Spleen (tissue), 11 donors: ENCODE data around the gene CIB4. TPM values are rescaled to one million over a fixed set of nuclear protein-coding genes. Genes with fewer than 3 reads are reported as not detected.
A peak's percentile ranks its signal among the peaks of the same experiment; 100 is the strongest.

Experiments
- DNase-seq: peaks from one replicate; pipeline ENCODE4 v3.0.0-alpha.2; 2020
- H3K27ac ChIP-seq, 8 donors: fragments of 200-600 bp; sonication (generic) in 7 of 8; 1 replicate in 4 of 8; 2 replicates in 4 of 8; pipeline versions ENCODE4 v1.5.0 to v1.8.0; 2016 to 2021; ENCODE audit warnings: inconsistent platforms in 4 of 8, mild to moderate bottlenecking in 4 of 8, moderate library complexity in 1 of 8
- H3K27me3 ChIP-seq, 7 donors: fragments of 200-600 bp; sonication (generic) in 6 of 7; replicated peaks in 1 of 7; 1 replicate in 4 of 7; 2 replicates in 3 of 7; pipeline versions ENCODE4 v1.5.0 to v1.8.0; 2016 to 2021; ENCODE audit warnings: inconsistent platforms in 3 of 7, mild to moderate bottlenecking in 1 of 7
- H3K36me3 ChIP-seq, 6 donors: fragments of 200-600 bp; sonication (generic) in 5 of 6; 1 replicate in 4 of 6; 2 replicates in 2 of 6; pipeline versions ENCODE4 v1.5.0 to v1.8.0; 2016 to 2021; ENCODE audit warnings: inconsistent platforms in 2 of 6
- H3K4me1 ChIP-seq, 6 donors: fragments of 200-600 bp; sonication (generic) in 5 of 6; 1 replicate in 3 of 6; 2 replicates in 3 of 6; pipeline versions ENCODE4 v1.5.0 to v1.8.0; 2016 to 2021; ENCODE audit warnings: inconsistent platforms in 3 of 6
- H3K4me3 ChIP-seq, 8 donors: fragments of 200-600 bp; sonication (generic) in 7 of 8; 1 replicate in 4 of 8; 2 replicates in 4 of 8; pipeline versions ENCODE4 v1.5.0 to v1.8.0; 2016 to 2021; ENCODE audit warnings: inconsistent platforms in 4 of 8, mild to moderate bottlenecking in 4 of 8, moderate library complexity in 2 of 8
- H3K9me3 ChIP-seq, 8 donors: fragments of 200-600 bp; sonication (generic) in 7 of 8; 1 replicate in 4 of 8; 2 replicates in 4 of 8; pipeline versions ENCODE4 v1.5.0 to v1.8.0; 2016 to 2021; ENCODE audit warnings: inconsistent platforms in 4 of 8
- POLR2A ChIP-seq, 3 donors: fragments of 450-650 bp; IDR thresholded peaks; one replicate each; pipeline ENCODE4 v1.5.1; 2017; ENCODE audit warnings: antibody characterized with exemption in 3 of 3, mild to moderate bottlenecking in 1 of 3
- POLR2AphosphoS5 ChIP-seq, 3 donors: sonication (generic); formaldehyde crosslinking; IDR thresholded peaks; one replicate each; pipeline ENCODE4 v1.5.1; 2017; ENCODE audit warnings: antibody characterized with exemption in 3 of 3
- WGBS, 5 donors: extraction: QIAGEN DNeasy Blood & Tissue Kit in 3 of 5; methylation state at CpG; one replicate each; pipeline versions ENCODE4 v1.1.5 to v1.1.7; 2013 to 2018; 5-methylcytosine and 5-hydroxymethylcytosine counted together
- intact Hi-C: fragments of 100-400 bp; cut with DNase I; formaldehyde crosslinking; loops from one replicate; pipeline ENCODE4 v1.15.0; 2023; ENCODE audit warnings: low total_unique reads
- polyA plus RNA-seq, 3 donors: library from polyadenylated mRNA; stranded (reverse); fragments of 200-250 nt; gene quantifications; one replicate each; pipeline ENCODE4 v1.2.1, GENCODE V29; 2013
- total RNA-seq, 7 donors: library from RNA; depleted of rRNA in 3 of 7; stranded (reverse); fragments of >200 nt in 3 of 7; fragmentation: NEBNext Ultra II Directional in 4 of 7; extraction: Animal tissue kit (Norgen Biotek cat#: 25700) in 4 of 7; gene quantifications; one replicate each; pipeline versions ENCODE4 v1.1.0 to v1.2.1, GENCODE V29; 2016 to 2021
- TF ChIP-seq, protein P1 (sequence below), 11 experiments: fragments of 200-600 bp in 7 of 11; fragments of 450-650 bp in 4 of 11; sonication (generic) in 4 of 11; IDR thresholded peaks in 8 of 11; conservative IDR thresholded peaks in 3 of 11; 1 replicate in 7 of 11; 2 replicates in 4 of 11; pipeline versions ENCODE4 v1.4.0 to v1.8.0; 2016 to 2021; ENCODE audit warnings: antibody characterized with exemption in 11 of 11, inconsistent platforms in 4 of 11, mild to moderate bottlenecking in 1 of 11
- donor health status: healthy with polysubstance abuse.
- donor health status: DM: no; HTN: no; CAD: no; lungs with moderate emphysema.
- donor health status: DM: no; HTN: no; CAD: no.
- donor health status: Bipolar disorder and iron deficiency.
- donor health status: healthy.
- donor health status: DM: no; HTN: no; CAD: no.
- donor health status: DM: yes; HTN: yes; CAD: no.

Gene CIB4
- total and polyA plus RNA-seq, 10 donors, result not detected

DNA sequence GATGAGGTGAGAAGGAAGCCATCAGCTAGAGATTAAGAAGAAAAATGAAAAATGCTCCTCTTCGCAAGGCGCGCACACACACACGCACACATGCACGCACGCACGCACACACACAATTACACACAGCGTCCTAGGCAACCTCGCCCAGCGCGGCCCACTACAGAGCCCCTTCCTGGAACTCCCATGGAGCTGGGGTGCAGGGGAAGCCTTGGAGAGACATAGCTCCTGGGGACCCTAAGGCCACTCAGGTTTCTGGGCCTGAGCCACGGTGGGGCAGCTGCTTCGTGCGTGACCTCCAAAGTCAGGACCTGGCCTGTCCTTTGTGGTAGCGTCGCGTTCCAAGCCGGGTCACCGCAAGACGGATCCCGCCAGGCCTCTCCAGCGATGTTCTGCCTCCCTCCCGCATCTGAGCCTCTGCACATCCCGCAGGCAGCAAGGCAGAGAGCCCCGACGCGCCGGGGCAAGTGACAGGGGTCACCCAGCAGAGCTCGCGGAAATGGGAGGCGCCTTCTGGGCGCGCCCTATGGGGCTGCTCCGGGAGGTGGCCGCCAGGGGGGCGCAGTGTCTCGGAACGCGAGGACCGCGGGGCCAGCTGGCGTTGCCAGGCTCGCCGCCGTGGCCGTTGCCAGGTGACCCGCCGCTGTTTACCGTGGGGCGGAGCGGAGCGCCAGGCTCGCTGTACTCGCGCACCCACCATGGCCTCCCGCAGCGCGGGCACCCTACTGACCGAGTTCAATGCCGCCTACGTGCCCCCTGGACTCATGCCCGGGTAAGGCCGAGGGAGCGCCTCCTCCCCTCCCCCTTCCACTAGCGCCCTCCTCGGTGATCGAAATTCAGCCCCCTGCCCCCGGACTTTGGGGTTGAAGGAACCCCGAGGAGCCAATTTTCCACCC, 79.0 kb downstream of the CIB4 start:
- Histone ChIP-seq H3K27ac (no peak overlapping the region), H3K36me3 (no peaks in the 10 kb centered on the region), H3K9me3 (no peaks in the 10 kb centered on the region), H3K4me1 (peaks cover 0 to 18% (median 12%) of the 10 kb centered on the region in 6 donors), H3K27me3 (peaks cover 6 to 98% (median 32%) of the 10 kb centered on the region in 7 donors), H3K4me3 (peak overlapping the region in 6 of 8 donors; percentile 24 to 63 (median 34))
- TF ChIP-seq, protein P1, sequence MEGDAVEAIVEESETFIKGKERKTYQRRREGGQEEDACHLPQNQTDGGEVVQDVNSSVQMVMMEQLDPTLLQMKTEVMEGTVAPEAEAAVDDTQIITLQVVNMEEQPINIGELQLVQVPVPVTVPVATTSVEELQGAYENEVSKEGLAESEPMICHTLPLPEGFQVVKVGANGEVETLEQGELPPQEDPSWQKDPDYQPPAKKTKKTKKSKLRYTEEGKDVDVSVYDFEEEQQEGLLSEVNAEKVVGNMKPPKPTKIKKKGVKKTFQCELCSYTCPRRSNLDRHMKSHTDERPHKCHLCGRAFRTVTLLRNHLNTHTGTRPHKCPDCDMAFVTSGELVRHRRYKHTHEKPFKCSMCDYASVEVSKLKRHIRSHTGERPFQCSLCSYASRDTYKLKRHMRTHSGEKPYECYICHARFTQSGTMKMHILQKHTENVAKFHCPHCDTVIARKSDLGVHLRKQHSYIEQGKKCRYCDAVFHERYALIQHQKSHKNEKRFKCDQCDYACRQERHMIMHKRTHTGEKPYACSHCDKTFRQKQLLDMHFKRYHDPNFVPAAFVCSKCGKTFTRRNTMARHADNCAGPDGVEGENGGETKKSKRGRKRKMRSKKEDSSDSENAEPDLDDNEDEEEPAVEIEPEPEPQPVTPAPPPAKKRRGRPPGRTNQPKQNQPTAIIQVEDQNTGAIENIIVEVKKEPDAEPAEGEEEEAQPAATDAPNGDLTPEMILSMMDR (IDR thresholded peaks at IDR 0.05 in 8 of 11, conservative IDR thresholded peaks at IDR 0.05 in 3 of 11), result peak in 5 of 11 experiments; percentile 12 to 48 (median 25)
- TF ChIP-seq POLR2AphosphoS5 (IDR thresholded peaks at IDR 0.05), result peak in 2 of 3 donors; percentile 28 to 48
- no peak for TF ChIP-seq POLR2A (IDR thresholded peaks at IDR 0.05)
- intact Hi-C loops, result no loop called here
- WGBS, 5 donors, result 17 to 40% (median 17%) methylated on average over 28 to 69 of the region's 69 CpGs
- DNase-seq, result peak; percentile 77

DNA sequence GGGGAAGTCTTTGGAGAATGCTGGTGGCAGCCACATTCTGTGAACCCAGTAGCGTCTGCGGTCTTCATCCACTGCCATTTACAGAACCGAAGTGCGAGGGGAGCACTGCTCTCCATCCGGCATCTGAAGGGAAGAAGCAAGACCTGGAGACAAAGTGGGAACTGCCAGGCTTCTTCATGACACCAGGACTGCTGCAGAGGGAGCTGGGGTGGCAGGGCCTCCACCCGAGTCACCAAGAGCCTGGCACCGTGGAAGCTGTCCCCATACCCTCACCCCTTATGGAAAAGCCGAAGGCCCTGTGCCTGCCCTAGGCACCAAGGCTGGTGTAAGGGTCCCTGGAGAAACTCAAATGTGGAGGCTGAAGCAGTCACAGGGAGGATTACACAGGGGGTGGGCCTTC, 79.8 kb downstream of the CIB4 start:
- intact Hi-C loops, result no loop called here
- no peak overlapping the region for H3K4me3 ChIP-seq
- H3K4me1 ChIP-seq, result peaks cover 0 to 18% (median 12%) of the 10 kb centered on the region in 6 donors
- no peak for TF ChIP-seq POLR2A (IDR thresholded peaks at IDR 0.05)
- no peak for TF ChIP-seq POLR2AphosphoS5 (IDR thresholded peaks at IDR 0.05)
- TF ChIP-seq, protein P1 (IDR thresholded peaks at IDR 0.05 in 8 of 11, conservative IDR thresholded peaks at IDR 0.05 in 3 of 11), result no peak
- peaks cover 6 to 98% (median 32%) of the 10 kb centered on the region in 7 donors for H3K27me3 ChIP-seq
- peak; percentile 34 for DNase-seq
- 93 to 100% (median 98%) methylated on average over 3 to 8 of the region's 8 CpGs for WGBS, 5 donors
- no peak overlapping the region for H3K27ac ChIP-seq
- no peaks in the 10 kb centered on the region for H3K9me3 ChIP-seq
- no peaks in the 10 kb centered on the region for H3K36me3 ChIP-seq

DNA sequence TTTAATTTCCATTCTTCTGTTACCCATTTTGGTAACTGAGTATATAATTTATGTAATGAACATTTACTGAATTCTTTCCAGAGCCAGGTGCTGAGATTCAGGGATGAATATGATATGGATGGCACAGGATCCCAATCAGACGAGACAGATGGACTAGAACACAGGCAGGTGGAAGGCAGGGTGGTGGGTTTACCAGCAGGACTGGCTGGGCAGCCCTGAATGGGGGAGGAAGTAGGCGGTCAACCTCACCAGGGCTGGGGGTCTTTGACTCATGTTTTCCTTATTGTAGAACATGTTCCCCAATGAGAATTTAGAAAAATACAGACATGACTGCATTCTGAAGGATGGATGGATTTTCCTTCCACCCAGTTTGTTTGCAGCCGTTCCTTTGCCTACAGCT, 80.3 kb downstream of the CIB4 start:
- H3K4me3 ChIP-seq, result no peak overlapping the region
- intact Hi-C loops, result no loop called here
- H3K9me3 ChIP-seq, result no peaks in the 10 kb centered on the region
- peaks cover 6 to 98% (median 32%) of the 10 kb centered on the region in 7 donors for H3K27me3 ChIP-seq
- WGBS, 5 donors, result 93 to 96% (median 94%) methylated on average over 3 of the region's 3 CpGs
- H3K4me1 ChIP-seq, result peaks cover 0 to 18% (median 12%) of the 10 kb centered on the region in 6 donors
- H3K36me3 ChIP-seq, result no peaks in the 10 kb centered on the region
- DNase-seq, result peak; percentile 18
- TF ChIP-seq POLR2AphosphoS5 (IDR thresholded peaks at IDR 0.05) (no peak), POLR2A (IDR thresholded peaks at IDR 0.05) (no peak)
- TF ChIP-seq, protein P1 (IDR thresholded peaks at IDR 0.05 in 8 of 11, conservative IDR thresholded peaks at IDR 0.05 in 3 of 11), result no peak
- H3K27ac ChIP-seq, result no peak overlapping the region

DNA sequence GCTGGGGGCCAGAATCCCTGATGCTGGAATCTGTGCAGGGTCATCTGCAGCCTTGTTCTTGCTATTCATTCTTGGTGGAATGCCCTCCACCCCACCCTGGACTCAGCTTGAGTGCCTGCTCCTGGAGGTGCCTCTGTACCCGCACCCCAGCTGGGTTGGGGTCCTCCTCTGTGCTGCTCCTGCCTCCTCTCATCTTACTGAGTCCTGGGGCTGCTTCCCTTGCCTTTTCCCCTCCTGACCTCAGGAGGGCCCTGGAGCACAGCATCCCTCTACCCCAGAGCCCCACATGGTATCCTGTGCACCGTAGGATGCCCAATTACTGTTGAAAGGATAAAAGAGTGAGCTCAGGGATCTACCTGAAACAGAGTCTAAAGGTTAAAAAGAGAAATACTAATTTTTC, 81.6 kb downstream of the CIB4 start:
- intact Hi-C loops, result no loop called here
- H3K4me1 ChIP-seq, result peaks cover 0 to 18% (median 12%) of the 10 kb centered on the region in 6 donors
- H3K27me3 ChIP-seq, result peaks cover 6 to 92% (median 32%) of the 10 kb centered on the region in 7 donors
- H3K27ac ChIP-seq, result no peak overlapping the region
- H3K36me3 ChIP-seq, result no peaks in the 10 kb centered on the region
- H3K4me3 ChIP-seq, result no peak overlapping the region
- H3K9me3 ChIP-seq, result no peaks in the 10 kb centered on the region
- WGBS, 5 donors, result 73 to 98% (median 81%) methylated on average over 2 of the region's 2 CpGs
- DNase-seq, result peak; percentile 30
- TF ChIP-seq, protein P1 (IDR thresholded peaks at IDR 0.05 in 8 of 11, conservative IDR thresholded peaks at IDR 0.05 in 3 of 11), result no peak
- no peak for TF ChIP-seq POLR2AphosphoS5 (IDR thresholded peaks at IDR 0.05)
- TF ChIP-seq POLR2A (IDR thresholded peaks at IDR 0.05), result no peak
